Measurements from ENCODE around the gene GDF2.

GRCh38 chr10:47359626-47360418 is 37.6 kb downstream of the GDF2 start:
- no peak for TF ChIP-seq CTCF (IDR thresholded peaks at IDR 0.05; ENCODE audit: borderline replicate concordance, extremely low read depth, low read length, poor library complexity, severe bottlenecking)
- TF ChIP-seq EZH2 (IDR thresholded peaks at IDR 0.05; ENCODE audit: borderline replicate concordance, low read depth, low read length, severe bottlenecking), result no peak

All from DND-41 (cell line).